Mucosa of gallbladder (tissue), 1 donor: ENCODE measurements around the gene TRIM32. TPM values are rescaled to one million over a fixed set of nuclear protein-coding genes. Genes with fewer than 3 reads are reported as not detected.
"Not testable (repeated sequence)": the region's sequence is repeated elsewhere in the genome, so short reads cannot be mapped to it uniquely, and the experiment has no call there.

Experiments used
- DNase-seq: peaks from one replicate; pipeline ENCODE4 v3.0.0-alpha.2; 2020; ENCODE audit warnings: low spot score
- total RNA-seq: library from RNA; stranded (reverse); gene quantifications from one replicate; pipeline ENCODE4 v1.2.1, GENCODE V29; 2021
- donor health status: DM: no; HTN: no; CAD: no.

The TRIM32 gene
- total RNA-seq, 1 donor from 2014 or later = 28.7 TPM

DNA sequence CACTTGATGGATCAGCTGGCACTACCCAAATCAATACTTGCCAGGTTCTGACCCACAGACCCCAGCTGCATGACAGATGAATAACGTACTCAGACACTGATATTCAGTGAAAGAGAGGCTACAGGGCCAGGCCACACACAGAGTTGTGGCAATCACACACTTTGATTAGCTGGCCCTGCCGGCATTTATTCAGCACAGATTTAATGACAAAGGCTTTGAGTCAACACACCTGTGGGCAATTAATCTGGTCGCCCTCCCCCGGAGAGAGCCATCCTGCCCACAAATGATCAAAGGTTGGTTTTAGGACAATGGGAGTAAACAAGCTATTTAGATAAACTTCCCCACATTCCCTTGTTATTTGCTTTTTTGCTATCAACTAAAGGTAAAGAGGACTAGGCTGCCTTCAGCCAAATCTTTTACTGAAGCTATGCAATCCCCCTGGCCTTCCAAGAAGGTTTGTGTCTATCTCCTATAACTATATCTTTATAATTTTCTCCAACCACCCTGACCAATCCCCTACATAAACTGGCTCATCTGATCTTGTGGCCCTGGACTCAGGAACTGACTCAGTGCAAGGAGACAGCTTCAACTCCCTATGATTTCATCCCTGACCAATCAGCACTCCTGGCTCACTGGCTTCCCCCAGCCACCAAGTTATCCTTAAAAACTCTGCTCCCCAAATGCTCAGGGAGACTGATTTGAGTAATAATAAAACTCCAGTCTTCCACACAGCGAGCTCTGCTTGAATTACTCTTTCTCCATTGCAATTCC, 12.7 kb upstream of the TRIM32 start:
- no peak for DNase-seq

GRCh38 chr9:116683535-116683934, 3.6 kb upstream of the TRIM32 start:
- no peak for DNase-seq

DNA sequence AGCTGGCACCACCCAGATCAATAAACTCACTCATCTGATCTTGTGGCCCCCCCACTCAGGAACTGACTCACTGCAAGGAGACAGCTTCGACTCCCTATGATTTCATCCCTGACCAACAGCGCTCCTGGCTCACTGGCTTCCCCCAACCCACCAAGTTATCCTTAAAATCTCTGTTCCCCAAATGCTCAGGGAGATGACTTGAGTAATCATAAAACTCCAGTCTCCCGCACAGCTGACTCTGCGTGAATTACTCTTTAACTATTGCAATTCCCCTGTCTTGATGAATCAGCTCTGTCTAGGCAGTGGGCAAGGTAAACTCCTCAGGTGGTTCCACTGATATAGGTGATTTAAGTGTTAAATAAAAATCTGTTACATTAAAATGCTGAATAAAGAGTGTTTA, 1.9 kb upstream of the TRIM32 start:
- no peak for DNase-seq

- no peak for DNase-seq
Measured at GRCh38 chr9:116686135-116686534, 970 bp upstream of the TRIM32 start.

DNA sequence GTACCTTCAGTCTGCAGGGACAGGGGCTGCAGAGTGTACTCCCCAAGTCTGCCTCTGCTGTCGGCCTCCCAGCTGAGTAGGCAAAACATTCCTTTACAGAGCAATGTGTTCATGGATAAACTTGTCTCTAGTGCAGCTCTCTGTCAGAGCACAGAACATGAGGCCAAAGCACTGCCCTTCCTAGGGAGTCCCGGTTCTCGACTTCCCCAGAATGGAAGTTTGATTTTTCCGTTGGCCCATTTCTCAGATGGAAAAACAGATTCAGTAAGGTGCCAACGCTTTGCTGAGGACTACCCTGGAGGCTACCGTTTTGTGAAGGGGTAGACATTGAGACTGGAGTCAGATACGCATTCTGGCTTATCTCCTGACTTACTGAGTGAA, 422 bp upstream of the TRIM32 start:
- DNase-seq = no peak

DNA sequence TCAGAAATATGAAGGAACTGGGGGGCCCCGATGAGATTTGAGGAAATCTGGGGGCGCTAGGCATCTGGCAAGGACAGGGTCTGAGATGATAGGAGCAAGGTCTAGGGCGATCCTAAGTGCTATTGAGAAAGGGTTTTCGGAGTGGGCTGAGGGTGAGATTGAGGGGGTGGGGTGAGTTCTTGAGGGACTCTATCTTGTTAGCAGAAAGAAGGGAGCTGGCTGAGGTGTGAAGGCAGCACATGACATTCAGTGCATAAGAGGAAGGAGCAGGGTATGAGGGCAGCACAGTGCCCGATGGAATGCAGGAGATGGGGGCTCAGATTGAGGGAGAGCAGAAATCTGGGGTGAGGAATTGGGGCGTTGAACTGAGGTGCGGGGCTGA, 640 bp downstream of the TRIM32 start:
- DNase-seq = no peak

DNA sequence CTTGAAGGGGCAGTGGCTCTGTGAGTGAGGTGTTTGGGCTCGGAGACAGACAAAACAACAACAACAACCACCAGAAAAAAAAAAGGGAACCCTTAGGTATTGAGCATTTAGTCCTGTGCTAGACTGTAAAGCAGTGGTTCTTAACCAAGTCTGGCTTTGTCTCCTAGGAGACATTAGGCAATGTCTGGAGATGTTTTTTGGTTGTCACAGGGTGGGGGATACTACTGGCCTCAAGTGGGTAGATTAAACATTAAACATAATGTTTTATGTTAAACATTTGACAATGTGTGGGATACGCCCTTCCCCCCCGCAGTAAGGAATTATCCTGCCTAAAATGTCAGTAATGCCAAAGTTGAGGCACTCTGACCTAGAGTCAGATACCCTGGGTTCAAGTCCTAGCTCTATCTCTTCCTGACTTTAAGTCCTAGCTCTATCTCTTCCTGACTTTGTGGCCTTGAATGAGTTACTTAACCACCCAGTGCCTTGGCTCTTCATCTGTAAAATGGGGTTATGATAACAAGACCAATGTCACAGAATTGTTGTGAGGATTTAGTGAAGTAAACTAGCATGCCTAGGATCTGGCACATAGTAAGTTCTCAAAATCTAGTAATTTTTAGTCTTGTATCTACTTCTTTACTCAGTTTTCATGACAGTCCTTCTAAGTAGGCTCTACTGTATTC, 1.8 kb downstream of the TRIM32 start:
- no peak for DNase-seq

DNA sequence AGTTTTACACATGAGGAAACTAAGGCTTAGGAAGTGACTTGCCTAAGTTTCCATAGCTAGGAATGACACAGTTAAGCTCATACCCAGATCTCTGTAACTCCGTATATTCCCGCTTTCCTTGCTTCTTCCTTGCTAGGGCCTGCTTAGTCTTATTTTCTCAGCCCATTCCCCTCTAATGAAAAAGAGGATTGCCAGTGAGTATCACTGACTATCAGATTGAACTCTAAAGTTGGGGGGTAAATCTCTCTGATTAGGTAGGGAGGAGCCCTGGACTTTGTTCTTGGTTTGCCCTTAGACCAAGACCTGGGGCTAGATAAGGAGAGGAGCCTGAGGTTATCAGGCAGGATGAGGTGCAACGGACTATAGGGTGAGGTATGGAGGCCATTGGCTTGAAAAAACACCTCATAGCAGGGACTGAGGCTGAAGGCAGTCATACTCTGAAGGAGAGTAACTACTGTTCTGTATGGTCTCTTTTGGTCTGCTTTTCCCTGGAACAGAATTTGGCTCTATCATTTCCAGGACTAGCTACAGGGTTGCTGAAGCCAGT, 2.5 kb downstream of the TRIM32 start:
- no peak for DNase-seq

- DNase-seq = not testable (repeated sequence)
Measured at GRCh38 chr9:116690805-116691204, 3.7 kb downstream of the TRIM32 start.

DNA sequence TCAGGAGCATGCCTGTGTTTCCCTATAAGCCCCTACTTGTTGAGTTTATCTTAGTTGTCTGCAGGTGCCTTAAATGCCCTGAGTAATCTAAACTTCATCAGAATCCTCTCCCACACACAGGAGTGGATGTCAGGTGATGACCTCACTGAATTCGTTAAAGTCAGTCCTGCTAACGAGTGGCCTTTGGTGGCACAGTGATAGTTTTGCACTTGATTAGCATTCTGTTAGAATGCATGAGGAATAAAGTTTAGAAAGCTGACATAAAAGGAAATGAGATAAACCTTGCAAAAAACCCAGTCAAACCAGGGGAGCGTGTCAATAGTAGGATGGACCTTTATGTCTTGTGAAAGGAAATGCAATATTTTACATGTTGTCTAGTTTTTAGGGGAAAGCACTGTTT, 4.5 kb downstream of the TRIM32 start:
- DNase-seq = no peak

DNA sequence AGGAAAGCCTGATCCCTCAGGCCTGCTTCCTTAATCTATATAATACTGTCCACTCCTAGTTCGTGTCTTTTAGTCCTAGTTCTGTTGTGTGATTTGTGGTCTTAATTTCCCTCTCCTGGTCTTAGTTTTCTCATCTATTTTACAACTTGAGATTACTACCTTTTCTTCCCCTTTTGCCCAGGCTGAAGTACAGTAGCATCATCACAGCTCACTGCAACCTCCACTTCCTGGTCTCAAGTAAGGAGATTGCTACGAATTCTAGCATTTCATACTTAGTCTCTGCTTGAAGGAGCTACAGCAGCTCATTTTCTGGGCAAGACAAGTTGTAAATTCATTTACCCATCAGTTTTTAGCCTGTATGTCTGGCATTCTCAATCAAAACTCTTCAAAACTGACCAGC, 5.5 kb downstream of the TRIM32 start:
- no peak for DNase-seq

- DNase-seq = no peak
Measured at GRCh38 chr9:116693233-116693731, 6.2 kb downstream of the TRIM32 start.

DNA sequence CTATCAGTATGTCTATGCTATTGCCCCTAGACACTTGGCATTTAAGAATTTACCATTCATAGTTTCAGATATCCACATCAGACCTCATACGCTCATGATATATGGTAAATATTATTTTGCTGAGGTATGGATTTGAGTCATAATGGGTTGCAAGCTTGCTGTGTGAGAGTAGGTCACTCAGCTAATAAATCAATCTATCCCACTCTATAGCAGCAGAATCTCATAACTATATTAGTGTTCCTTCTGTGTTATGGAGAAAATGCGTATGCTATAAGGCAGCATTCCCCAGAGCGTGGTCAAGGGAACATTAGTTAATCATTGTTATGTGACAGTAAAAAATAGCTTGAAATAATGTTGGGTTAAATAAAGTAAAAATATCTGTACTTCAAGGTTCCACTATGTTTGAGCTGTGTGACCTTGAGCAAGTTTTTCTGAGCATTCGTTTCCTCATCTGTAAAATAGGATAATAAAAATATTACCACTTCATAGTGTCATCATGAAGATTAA, 7.7 kb downstream of the TRIM32 start:
- no peak for DNase-seq

GRCh38 chr9:116695438-116695837, 8.3 kb downstream of the TRIM32 start:
- DNase-seq = no peak

DNA sequence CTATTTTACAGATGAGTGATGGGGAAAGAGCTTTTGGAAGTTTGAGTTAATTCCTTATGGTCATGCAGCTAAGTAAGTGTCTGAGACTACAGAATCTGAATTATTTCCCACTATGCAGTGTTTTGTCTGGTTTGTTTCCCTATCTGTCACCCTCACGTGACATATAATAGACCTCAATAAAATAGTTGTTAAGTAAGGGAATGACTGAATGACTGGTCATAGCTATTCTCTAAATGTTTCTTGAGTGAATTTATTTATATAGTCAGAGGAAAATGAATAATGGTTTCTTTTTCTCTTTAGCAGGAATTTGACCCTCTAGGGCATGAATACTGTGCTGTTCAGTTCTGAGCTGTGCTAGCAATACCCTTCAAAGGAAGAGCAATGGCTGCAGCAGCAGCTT, 10.3 kb downstream of the TRIM32 start:
- DNase-seq = no peak

DNA sequence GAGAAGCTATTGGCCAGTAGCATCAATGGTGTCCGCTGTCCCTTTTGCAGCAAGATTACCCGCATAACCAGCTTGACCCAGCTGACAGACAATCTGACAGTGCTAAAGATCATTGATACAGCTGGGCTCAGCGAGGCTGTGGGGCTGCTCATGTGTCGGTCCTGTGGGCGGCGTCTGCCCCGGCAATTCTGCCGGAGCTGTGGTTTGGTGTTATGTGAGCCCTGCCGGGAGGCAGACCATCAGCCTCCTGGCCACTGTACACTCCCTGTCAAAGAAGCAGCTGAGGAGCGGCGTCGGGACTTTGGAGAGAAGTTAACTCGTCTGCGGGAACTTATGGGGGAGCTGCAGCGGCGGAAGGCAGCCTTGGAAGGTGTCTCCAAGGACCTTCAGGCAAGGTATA, 10.8 kb downstream of the TRIM32 start:
- no peak for DNase-seq

GRCh38 chr9:116700279-116700678, 13.2 kb downstream of the TRIM32 start:
- no peak for DNase-seq

- DNase-seq = no peak
Measured at GRCh38 chr9:116700882-116701865, 14.1 kb downstream of the TRIM32 start.

DNA sequence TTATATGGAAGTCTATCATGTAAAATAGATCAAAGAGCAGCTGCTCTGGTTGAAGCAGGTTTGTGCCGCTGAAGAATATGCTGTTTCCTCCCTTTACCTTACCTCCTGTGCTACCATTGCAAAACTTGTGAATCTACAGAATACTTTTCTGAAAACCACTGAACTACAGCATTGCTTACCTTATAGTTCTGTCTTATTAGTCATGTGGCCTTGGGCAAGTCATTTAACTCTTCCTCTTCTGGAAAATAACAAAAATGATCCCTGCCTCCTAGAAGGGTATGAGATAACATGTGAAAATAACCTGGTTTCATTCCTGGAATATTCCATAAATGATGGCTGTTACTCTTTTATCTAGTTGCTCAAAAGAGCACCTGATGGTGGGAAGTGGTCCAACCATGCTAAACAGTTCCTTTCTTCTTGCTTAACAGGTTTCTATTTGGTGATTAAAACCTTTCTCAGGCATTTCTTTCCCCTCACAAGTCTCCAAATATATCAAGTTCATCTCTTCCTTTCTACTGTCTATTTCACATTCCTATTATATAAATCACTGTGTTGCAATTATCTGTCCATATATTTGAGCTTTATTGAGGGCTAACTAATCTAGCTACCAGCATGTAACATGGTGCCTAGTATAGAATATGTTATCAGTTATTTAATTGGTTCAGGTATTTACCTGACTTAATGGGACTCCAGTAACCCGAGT, 15.0 kb downstream of the TRIM32 start:
- no peak for DNase-seq

- no peak for DNase-seq
Measured at GRCh38 chr9:116703634-116704033, 16.5 kb downstream of the TRIM32 start.

DNA sequence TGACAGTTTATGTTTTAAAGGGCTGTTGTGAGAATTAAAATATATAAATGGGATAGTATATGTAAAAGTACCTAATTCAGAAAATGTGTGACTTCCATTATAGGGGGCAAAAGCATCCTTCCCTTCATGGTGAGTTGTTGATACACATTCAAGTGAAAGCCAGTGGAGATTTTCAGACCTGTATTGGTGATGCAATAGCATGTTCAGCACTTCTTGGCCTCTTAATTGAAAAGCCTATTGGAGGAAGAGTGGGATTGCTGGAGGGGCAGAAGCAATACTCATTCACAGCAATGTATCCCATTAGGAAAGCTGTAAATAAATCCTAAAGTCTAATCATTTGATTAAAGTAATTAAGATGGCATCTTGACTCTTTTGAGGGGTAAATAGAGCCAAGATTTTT, 17.4 kb downstream of the TRIM32 start:
- DNase-seq = no peak
